Liver (tissue), 9 donors: ENCODE measurements around the gene MYOM1. TPM values are rescaled to one million over a fixed set of nuclear protein-coding genes. Genes with fewer than 3 reads are reported as not detected.

Source experiments
- DNase-seq: peaks from one replicate; pipeline ENCODE4 v3.0.0-alpha.2; 2017; ENCODE audit warnings: low spot score
- H3K27ac ChIP-seq, 2 donors: one replicate each; pipeline ENCODE4 v1.7.0; 2013; ENCODE audit warnings: inconsistent platforms in 2 of 2, low read length in 2 of 2, control low read depth in 1 of 2, low read depth in 1 of 2, mild to moderate bottlenecking in 1 of 2
- H3K27me3 ChIP-seq, 4 donors: one replicate each; pipeline versions ENCODE4 v1.6.1 to v1.7.0; 2013; ENCODE audit warnings: low read length in 3 of 4, inconsistent platforms in 1 of 4, mild to moderate bottlenecking in 1 of 4, moderate library complexity in 1 of 4; ENCODE audit not compliant: control insufficient read depth in 4 of 4, insufficient read depth in 4 of 4
- H3K36me3 ChIP-seq, 4 donors: one replicate each; pipeline versions ENCODE4 v1.6.1 to v1.7.0; 2013; ENCODE audit warnings: low read length in 3 of 4, mild to moderate bottlenecking in 3 of 4, low read depth in 1 of 4, moderate library complexity in 1 of 4; ENCODE audit not compliant: control insufficient read depth in 4 of 4, insufficient read depth in 3 of 4
- H3K4me1 ChIP-seq, 4 donors: one replicate each; pipeline versions ENCODE4 v1.6.1 to v1.7.0; 2013; ENCODE audit warnings: low read length in 3 of 4, mild to moderate bottlenecking in 3 of 4, moderate library complexity in 1 of 4; ENCODE audit not compliant: control insufficient read depth in 4 of 4, insufficient read depth in 4 of 4
- H3K4me3 ChIP-seq, 3 donors: one replicate each; pipeline versions ENCODE4 v1.6.1 to v1.7.0; 2013; ENCODE audit warnings: low read length in 3 of 3, control low read depth in 1 of 3, low read depth in 1 of 3, mild to moderate bottlenecking in 1 of 3
- H3K9ac ChIP-seq, 2 donors: one replicate each; pipeline ENCODE4 v1.7.0; 2013; ENCODE audit warnings: low read length in 2 of 2, mild to moderate bottlenecking in 2 of 2, moderate library complexity in 2 of 2, control low read depth in 1 of 2, low read depth in 1 of 2
- H3K9me3 ChIP-seq, 4 donors: one replicate each; pipeline versions ENCODE4 v1.6.1 to v1.7.0; 2013; ENCODE audit warnings: low read length in 3 of 4; ENCODE audit not compliant: control insufficient read depth in 4 of 4
- ATF3 ChIP-seq: IDR thresholded peaks from 2 replicates; pipeline ENCODE4 v1.6.1; 2016; ENCODE audit warnings: antibody characterized with exemption
- CTCF ChIP-seq: fragments of 150-350 bp; IDR thresholded peaks from 2 replicates; pipeline ENCODE4 v1.5.1; 2017; ENCODE audit warnings: improper control_type of control experiment, low read depth, low read length; ENCODE audit not compliant: missing input control
- EGR1 ChIP-seq, 2 donors: IDR thresholded peaks; 2 replicates each; pipeline ENCODE4 v1.6.1; 2016 to 2018; ENCODE audit warnings: antibody characterized with exemption in 2 of 2, low read depth in 2 of 2
- FOXA1 ChIP-seq: IDR thresholded peaks from 2 replicates; pipeline ENCODE4 v1.6.1; 2016; ENCODE audit warnings: antibody characterized with exemption
- FOXA2 ChIP-seq: IDR thresholded peaks from 2 replicates; pipeline ENCODE4 v1.6.1; 2016; ENCODE audit warnings: antibody characterized with exemption
- GABPA ChIP-seq, 2 donors: IDR thresholded peaks in 1 of 2; conservative IDR thresholded peaks in 1 of 2; 2 replicates each; pipeline ENCODE4 v1.6.1; 2016; ENCODE audit warnings: antibody characterized with exemption in 2 of 2, mild to moderate bottlenecking in 1 of 2, moderate library complexity in 1 of 2
- HNF4A ChIP-seq, 2 donors: conservative IDR thresholded peaks; 2 replicates each; pipeline ENCODE4 v1.6.1; 2016; ENCODE audit warnings: antibody characterized with exemption in 2 of 2, mild to moderate bottlenecking in 2 of 2
- HNF4G ChIP-seq: IDR thresholded peaks from 2 replicates; pipeline ENCODE4 v1.6.1; 2016; ENCODE audit warnings: antibody characterized with exemption
- JUND ChIP-seq, 2 donors: IDR thresholded peaks; 2 replicates each; pipeline ENCODE4 v1.6.1; 2016; ENCODE audit warnings: antibody characterized with exemption in 2 of 2
- MAX ChIP-seq: IDR thresholded peaks from 2 replicates; pipeline ENCODE4 v1.6.1; 2016; ENCODE audit warnings: antibody characterized with exemption
- NR2F2 ChIP-seq: IDR thresholded peaks from 2 replicates; pipeline ENCODE4 v1.6.1; 2016; ENCODE audit warnings: antibody characterized with exemption
- RAD21 ChIP-seq, 2 donors: IDR thresholded peaks; 2 replicates each; pipeline ENCODE4 v1.6.1; 2016; ENCODE audit warnings: antibody characterized with exemption in 2 of 2, mild to moderate bottlenecking in 2 of 2
- REST ChIP-seq: IDR thresholded peaks from 2 replicates; pipeline ENCODE4 v1.6.1; 2016; ENCODE audit warnings: antibody characterized with exemption, mild to moderate bottlenecking
- RXRA ChIP-seq, 2 donors: IDR thresholded peaks; 2 replicates each; pipeline ENCODE4 v1.6.1; 2017 to 2018; ENCODE audit warnings: antibody characterized with exemption in 2 of 2, mild to moderate bottlenecking in 1 of 2
- SP1 ChIP-seq: IDR thresholded peaks from 2 replicates; pipeline ENCODE4 v1.6.1; 2018; ENCODE audit warnings: antibody characterized with exemption, mild to moderate bottlenecking
- TAF1 ChIP-seq: conservative IDR thresholded peaks from 2 replicates; pipeline ENCODE4 v1.6.1; 2016; ENCODE audit warnings: antibody characterized with exemption, mild to moderate bottlenecking
- YY1 ChIP-seq: IDR thresholded peaks from 2 replicates; pipeline ENCODE4 v1.6.1; 2016; ENCODE audit warnings: antibody characterized with exemption, mild to moderate bottlenecking
- WGBS: extraction: QIAGEN DNeasy Blood & Tissue Kit; methylation state at CpG from one replicate; pipeline ENCODE4 v1.1.7; 2013; 5-methylcytosine and 5-hydroxymethylcytosine counted together
- polyA plus RNA-seq, 2 donors: library from polyadenylated mRNA; stranded (reverse) in 1 of 2; unstranded in 1 of 2; fragments of 200-250 nt in 1 of 2; fragments of >200 nt in 1 of 2; fragmentation: Nextera tagmentation in 1 of 2; extraction: Ambion mirVana in 1 of 2; gene quantifications; one replicate each; pipeline versions ENCODE4 v1.2.1 to v1.2.3, GENCODE V29; 2013 to 2015
- total RNA-seq, 2 donors: library from RNA; depleted of rRNA; stranded (reverse); fragments of >200 nt; gene quantifications; one replicate each; pipeline ENCODE4 v1.2.3, GENCODE V29; 2014
- TF ChIP-seq, protein P1 (sequence below): IDR thresholded peaks from 2 replicates; pipeline ENCODE4 v1.6.1; 2016; ENCODE audit warnings: antibody characterized with exemption
- donor health status: healthy.
- donor health status: healthy.
- donor health status: healthy.
- donor health status: healthy.
- donor health status: healthy.

Gene MYOM1
- total and polyA plus RNA-seq, 4 donors, result 10.1 to 48.4 (median 21.3) TPM

- peaks cover 0 to 4% (median 0%) of the 10 kb centered on the region in 4 donors for H3K4me1 ChIP-seq
- H3K9me3 ChIP-seq, result no peaks in the 10 kb centered on the region
- TF ChIP-seq HNF4G (no peak), GABPA (IDR thresholded peaks at IDR 0.05 in 1 of 2, conservative IDR thresholded peaks at IDR 0.05 in 1 of 2) (no peak), CTCF (no peak), YY1 (no peak), FOXA2 (no peak), REST (no peak), FOXA1 (no peak), RXRA (IDR thresholded peaks at IDR 0.05) (no peak), RAD21 (IDR thresholded peaks at IDR 0.05) (no peak), NR2F2 (no peak), TAF1 (no peak), HNF4A (conservative IDR thresholded peaks at IDR 0.05) (no peak), JUND (IDR thresholded peaks at IDR 0.05) (no peak), MAX (no peak), EGR1 (IDR thresholded peaks at IDR 0.05; ENCODE audit: low read depth in 2 of 2) (no peak), SP1 (no peak), ATF3 (no peak)
- TF ChIP-seq, protein P1, sequence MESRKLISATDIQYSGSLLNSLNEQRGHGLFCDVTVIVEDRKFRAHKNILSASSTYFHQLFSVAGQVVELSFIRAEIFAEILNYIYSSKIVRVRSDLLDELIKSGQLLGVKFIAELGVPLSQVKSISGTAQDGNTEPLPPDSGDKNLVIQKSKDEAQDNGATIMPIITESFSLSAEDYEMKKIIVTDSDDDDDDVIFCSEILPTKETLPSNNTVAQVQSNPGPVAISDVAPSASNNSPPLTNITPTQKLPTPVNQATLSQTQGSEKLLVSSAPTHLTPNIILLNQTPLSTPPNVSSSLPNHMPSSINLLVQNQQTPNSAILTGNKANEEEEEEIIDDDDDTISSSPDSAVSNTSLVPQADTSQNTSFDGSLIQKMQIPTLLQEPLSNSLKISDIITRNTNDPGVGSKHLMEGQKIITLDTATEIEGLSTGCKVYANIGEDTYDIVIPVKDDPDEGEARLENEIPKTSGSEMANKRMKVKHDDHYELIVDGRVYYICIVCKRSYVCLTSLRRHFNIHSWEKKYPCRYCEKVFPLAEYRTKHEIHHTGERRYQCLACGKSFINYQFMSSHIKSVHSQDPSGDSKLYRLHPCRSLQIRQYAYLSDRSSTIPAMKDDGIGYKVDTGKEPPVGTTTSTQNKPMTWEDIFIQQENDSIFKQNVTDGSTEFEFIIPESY, result no peak
- H3K36me3 ChIP-seq, result peaks cover 0 to 10% (median 3%) of the 10 kb centered on the region in 4 donors
- H3K27ac ChIP-seq, result no peak overlapping the region
- no peak for DNase-seq
- WGBS, result 95% methylated on average over 1 of the region's 1 CpG
- no peaks in the 10 kb centered on the region for H3K27me3 ChIP-seq
- no peak overlapping the region for H3K9ac ChIP-seq
- no peak overlapping the region for H3K4me3 ChIP-seq
These were observed 94.9 kb downstream of the MYOM1 start for GRCh38 chr18:3124822-3125221.
